GM10248 (cell line): ENCODE measurements around the gene PRDX5.

ENCODE experiments used
- CTCF ChIA-PET: fragments of 300-600 bp; sonication (Branson Sonifier 250); formaldehyde crosslinking; extraction: SDS; loops from one replicate; lab custom pipeline; 2021; ENCODE audit warnings: antibody characterized with exemption; lab: Yijun Ruan, JAX
- POLR2A ChIA-PET: fragments of 350-650 bp; sonication (Branson Sonifier 250); formaldehyde crosslinking; extraction: SDS; loops from one replicate; lab custom pipeline; 2020; ENCODE audit warnings: antibody characterized with exemption; lab: Yijun Ruan, JAX
- DNase-seq: peaks from one replicate; pipeline ENCODE4 v3.0.0; 2012; ENCODE audit errors: extremely low spot score
- TF ChIP-seq, protein P1 (sequence below): IDR thresholded peaks from 2 replicates; pipeline ENCODE4 v1.5.1; 2012; ENCODE audit warnings: mild to moderate bottlenecking, low read depth; ENCODE audit errors: extremely low read depth, missing control alignments, control extremely low read depth

The PRDX5 gene

GRCh38 chr11:64299847-64300648 is 17.9 kb upstream of the PRDX5 start, which contains the start of gene CATSPERZ:
Gene CATSPERZ (plus strand): TSS chr11:64300358. CDS start chr11:64300411, 53 bp downstream.
- POLR2A ChIA-PET, result interaction anchor here (1.2 kb wide), 1 partner anchor 28 kb away, joined by 3 read pairs; no protein-coding TSS in a partner anchor
- CTCF ChIA-PET, result interaction anchor here (0.7 to 5.8 kb wide), 29 partner anchors 10 to 360 kb away, joined by 3 to 219 read pairs (median 6); partner anchors contain the start of genes BAD, CCDC88B, FERMT3 and GPR137
- no peak for DNase-seq
- TF ChIP-seq, protein P1, sequence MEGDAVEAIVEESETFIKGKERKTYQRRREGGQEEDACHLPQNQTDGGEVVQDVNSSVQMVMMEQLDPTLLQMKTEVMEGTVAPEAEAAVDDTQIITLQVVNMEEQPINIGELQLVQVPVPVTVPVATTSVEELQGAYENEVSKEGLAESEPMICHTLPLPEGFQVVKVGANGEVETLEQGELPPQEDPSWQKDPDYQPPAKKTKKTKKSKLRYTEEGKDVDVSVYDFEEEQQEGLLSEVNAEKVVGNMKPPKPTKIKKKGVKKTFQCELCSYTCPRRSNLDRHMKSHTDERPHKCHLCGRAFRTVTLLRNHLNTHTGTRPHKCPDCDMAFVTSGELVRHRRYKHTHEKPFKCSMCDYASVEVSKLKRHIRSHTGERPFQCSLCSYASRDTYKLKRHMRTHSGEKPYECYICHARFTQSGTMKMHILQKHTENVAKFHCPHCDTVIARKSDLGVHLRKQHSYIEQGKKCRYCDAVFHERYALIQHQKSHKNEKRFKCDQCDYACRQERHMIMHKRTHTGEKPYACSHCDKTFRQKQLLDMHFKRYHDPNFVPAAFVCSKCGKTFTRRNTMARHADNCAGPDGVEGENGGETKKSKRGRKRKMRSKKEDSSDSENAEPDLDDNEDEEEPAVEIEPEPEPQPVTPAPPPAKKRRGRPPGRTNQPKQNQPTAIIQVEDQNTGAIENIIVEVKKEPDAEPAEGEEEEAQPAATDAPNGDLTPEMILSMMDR, result no peak

DNA sequence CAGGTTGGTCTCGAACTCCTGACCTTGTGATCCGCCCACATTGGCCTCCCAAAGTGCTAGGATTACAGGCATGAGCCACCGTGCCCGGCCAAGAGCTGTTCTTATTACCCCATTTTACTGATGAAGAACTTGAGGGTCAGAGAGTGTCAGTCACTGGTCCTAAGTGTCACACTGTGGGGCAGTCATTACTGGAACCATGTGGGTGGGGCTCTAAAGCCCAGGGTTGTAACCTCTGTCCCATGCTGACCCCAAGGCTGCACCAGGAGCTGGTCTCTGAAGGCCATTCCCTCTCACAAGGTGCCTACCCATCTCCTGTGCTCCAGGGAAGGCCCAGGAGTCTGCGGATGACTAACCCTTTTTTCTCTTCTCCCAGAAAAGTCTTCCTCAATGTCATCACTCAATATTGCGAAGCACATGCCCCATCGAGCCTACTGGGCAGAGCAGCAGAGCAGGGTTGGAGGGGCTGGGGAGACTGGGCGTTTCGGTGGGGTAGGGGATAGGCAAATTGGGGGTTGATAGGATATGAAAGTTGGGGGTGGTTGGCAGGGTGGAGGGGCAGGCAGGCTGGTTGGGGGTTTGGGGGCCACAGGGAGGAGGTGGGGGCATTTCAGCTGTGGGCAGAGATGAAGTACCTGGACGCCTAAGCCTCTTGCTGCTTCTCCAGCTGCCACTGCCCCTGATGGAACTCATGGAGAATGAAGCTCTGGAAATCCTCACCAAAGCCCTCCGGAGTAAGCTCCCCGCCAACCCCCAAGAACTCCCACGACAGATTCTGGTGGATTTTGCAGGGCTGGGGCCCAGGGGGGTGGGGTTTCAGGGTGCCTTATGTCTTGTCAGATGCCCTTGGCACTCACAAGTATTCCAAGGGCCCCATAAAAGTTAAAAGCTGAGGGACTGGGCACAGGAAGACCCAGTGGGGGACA is 14.6 kb upstream of the PRDX5 start:
- TF ChIP-seq, protein P1, result no peak
- CTCF ChIA-PET, result interaction anchor here (1.1 to 5.8 kb wide), 26 partner anchors 10 to 302 kb away, joined by 3 to 219 read pairs (median 10); partner anchors contain the start of genes BAD, FERMT3, GPR137 and KCNK4
- no peak for DNase-seq
- POLR2A ChIA-PET, result interaction anchor here (0.6 to 2.0 kb wide), 5 partner anchors 9 to 739 kb away, joined by 6 to 18 read pairs (median 8); partner anchors contain the start of genes FERMT3, PRDX5 and TRMT112

GRCh38 chr11:64304032-64304315 is 13.9 kb upstream of the PRDX5 start:
- POLR2A ChIA-PET, result interaction anchor here (1.0 to 2.0 kb wide), 3 partner anchors 14 to 100 kb away, joined by 8 to 18 read pairs (median 8); partner anchors contain the start of genes FERMT3, PRDX5 and TRMT112
- CTCF ChIA-PET, result interaction anchor here (0.9 to 5.8 kb wide), 24 partner anchors 9 to 303 kb away, joined by 3 to 219 read pairs (median 10); partner anchors contain the start of genes BAD, FERMT3, GPR137 and KCNK4
- TF ChIP-seq, protein P1, result peak; percentile 1
- DNase-seq, result no peak

- TF ChIP-seq, protein P1, result peak; percentile 90
- POLR2A ChIA-PET, result interaction anchor here (0.6 to 2.0 kb wide), 5 partner anchors 13 to 119 kb away, joined by 3 to 18 read pairs (median 8); partner anchors contain the start of genes FERMT3, PRDX5, STIP1 and TRMT112
- CTCF ChIA-PET, result interaction anchor here (0.6 to 5.8 kb wide), 35 partner anchors 8 to 384 kb away, joined by 3 to 219 read pairs (median 8); partner anchors contain the start of genes BAD, CCDC88B, FERMT3 and GPR137
- DNase-seq, result peak; percentile 86
Observed at GRCh38 chr11:64304316-64305072, 13.4 kb upstream of the PRDX5 start.

GRCh38 chr11:64305075-64305690 is 12.7 kb upstream of the PRDX5 start, which contains the start of gene ESRRA:
Gene ESRRA (plus strand): TSS chr11:64305524. CDS start chr11:64307180, 1,656 bp downstream.
- peak; percentile 99 for DNase-seq

More at GRCh38 chr11:64305075-64305690, 12.7 kb upstream of the PRDX5 start, which contains the start of gene ESRRA:
- TF ChIP-seq, protein P1, result no peak
- CTCF ChIA-PET, result interaction anchor here (0.7 to 5.8 kb wide), 31 partner anchors 8 to 383 kb away, joined by 3 to 219 read pairs (median 8); partner anchors contain the start of genes BAD, CCDC88B, FERMT3 and GPR137
- POLR2A ChIA-PET, result interaction anchor here (0.6 to 2.0 kb wide), 4 partner anchors 13 to 120 kb away, joined by 3 to 18 read pairs (median 7); partner anchors contain the start of genes PRDX5, STIP1 and TRMT112
